ENCODE measurements around the gene HMCN1.

GRCh38 chr1:185972096-185972850, 238.1 kb downstream of the HMCN1 start:
- no peak for TF ChIP-seq CTCF (conservative IDR thresholded peaks at IDR 0.05)
- no peak for TF ChIP-seq EZH2 (IDR thresholded peaks at IDR 0.05; ENCODE audit: low read depth)
